NCI-H2171 treated with DMSO at 0.1 percent for 48 hours (cell line): ENCODE results near the gene TXNDC16.

ENCODE experiments used
- DNase-seq: peaks from one replicate; lab custom pipeline; 2025; lab: John Stamatoyannopoulos, UW

The TXNDC16 gene

GRCh38 chr14:52455291-52456088 is 96.8 kb downstream of the TXNDC16 start:
- DNase-seq: no peak

GRCh38 chr14:52447236-52447635 is 105.1 kb downstream of the TXNDC16 start:
- DNase-seq: no peak

- DNase-seq: no peak
Measured at GRCh38 chr14:52446355-52446754, 106.0 kb downstream of the TXNDC16 start.

- DNase-seq: no peak
Measured at GRCh38 chr14:52443506-52443905, 108.8 kb downstream of the TXNDC16 start.

GRCh38 chr14:52442602-52443001 is 109.7 kb downstream of the TXNDC16 start:
- no peak for DNase-seq

- no peak for DNase-seq
Measured at GRCh38 chr14:52442166-52442565, 110.1 kb downstream of the TXNDC16 start.

GRCh38 chr14:52439476-52439875 is 112.8 kb downstream of the TXNDC16 start:
- DNase-seq: no peak

- no peak for DNase-seq
Measured at GRCh38 chr14:52434955-52435354, 117.3 kb downstream of the TXNDC16 start.

- no peak for DNase-seq
Measured at GRCh38 chr14:52430474-52430873, 121.8 kb downstream of the TXNDC16 start.

- DNase-seq: no peak
Measured at GRCh38 chr14:52429451-52429850, 122.9 kb downstream of the TXNDC16 start.

GRCh38 chr14:52427460-52427859 is 124.8 kb downstream of the TXNDC16 start:
- DNase-seq: no peak

- DNase-seq: no peak
Measured at GRCh38 chr14:52422650-52423356, 129.5 kb downstream of the TXNDC16 start.

- no peak for DNase-seq
Measured at GRCh38 chr14:52417139-52417538, 135.2 kb downstream of the TXNDC16 start.

- DNase-seq: no peak
Measured at GRCh38 chr14:52413729-52414408, 138.4 kb downstream of the TXNDC16 start.

GRCh38 chr14:52412426-52412825 is 139.9 kb downstream of the TXNDC16 start:
- no peak for DNase-seq

GRCh38 chr14:52405314-52405713 is 147.0 kb downstream of the TXNDC16 start:
- no peak for DNase-seq

- DNase-seq: no peak
Measured at GRCh38 chr14:52402812-52403526, 149.3 kb downstream of the TXNDC16 start.

GRCh38 chr14:52400846-52401245 is 151.5 kb downstream of the TXNDC16 start:
- no peak for DNase-seq

- DNase-seq: peak; percentile 25
Measured at GRCh38 chr14:52399921-52400595, 152.2 kb downstream of the TXNDC16 start.

GRCh38 chr14:52399104-52399503 is 153.2 kb downstream of the TXNDC16 start:
- DNase-seq: no peak

- no peak for DNase-seq
Measured at GRCh38 chr14:52397844-52398243, 154.5 kb downstream of the TXNDC16 start.

- DNase-seq: no peak
Measured at GRCh38 chr14:52395728-52396127, 156.6 kb downstream of the TXNDC16 start.
